Measurements from ENCODE around the gene GABARAP. TPM values are rescaled to one million over a fixed set of nuclear protein-coding genes. Genes with fewer than 3 reads are reported as not detected.

GABARAP gene
- total RNA-seq, 1 experiment from 2014 or later = 226 TPM

DNA sequence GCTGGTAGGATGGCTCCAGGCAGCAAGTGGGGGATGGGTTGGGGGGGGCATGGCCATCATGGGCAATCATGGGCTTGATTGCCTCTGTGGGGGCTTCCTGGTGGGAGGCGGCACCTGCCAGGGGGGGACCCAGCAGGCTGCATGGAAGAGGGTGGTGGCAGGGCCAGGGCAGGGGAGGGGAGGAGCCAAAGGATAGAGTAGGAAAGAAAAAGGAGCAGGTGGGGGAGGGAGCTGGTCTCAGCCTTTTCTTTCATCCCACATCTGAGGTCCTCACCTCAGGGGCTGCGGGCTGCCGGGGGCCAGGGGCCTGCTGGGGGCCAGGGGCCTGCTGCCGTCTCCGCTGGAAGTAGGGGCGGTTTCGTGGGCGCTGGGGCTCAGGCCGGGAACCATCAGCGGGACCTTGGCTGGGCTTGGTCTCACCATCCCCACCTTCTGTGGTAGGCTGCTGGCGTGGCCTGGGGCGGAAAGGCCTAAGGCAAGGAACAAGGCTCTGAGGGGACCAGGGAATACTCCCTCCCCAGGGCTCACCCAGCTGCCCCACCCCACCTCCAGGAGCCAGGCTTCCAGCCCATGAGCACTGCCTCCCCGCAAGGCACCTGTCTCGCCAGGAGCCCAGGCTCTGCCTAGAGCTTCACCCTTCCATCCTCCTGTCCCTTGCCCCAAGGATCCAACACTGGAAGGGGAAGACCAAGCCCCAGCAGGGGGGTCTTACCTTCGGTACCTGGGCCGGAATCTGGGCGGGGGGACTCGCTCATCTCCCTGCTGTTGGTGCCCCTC is 47.2 kb upstream of the GABARAP start:
- BruUV-seq (replicated peaks) = no TSS peak
- Mint-ChIP-seq H3K27me3 (ENCODE audit: insufficient read depth, unreplicated experiment) (peaks cover 22% of the 10 kb centered on the region), H3K36me3 (ENCODE audit: insufficient read depth, unreplicated experiment) (no peaks in the 10 kb centered on the region), H3K4me3 (ENCODE audit: unreplicated experiment) (no peak overlapping the region), H3K4me1 (ENCODE audit: insufficient read depth, unreplicated experiment) (peaks cover 11% of the 10 kb centered on the region), H3K9me3 (ENCODE audit: unreplicated experiment) (no peaks in the 10 kb centered on the region), H3K27ac (ENCODE audit: low read depth, unreplicated experiment) (no peak overlapping the region)
- ChIA-PET POLR2A (no interaction called here), CTCF (interaction anchor here (0.7 kb wide), 1 partner anchor 9 kb away, joined by 3 read pairs; no protein-coding TSS in a partner anchor)
- intact Hi-C loops (cut with micrococcal nuclease) = no loop called here
- TF ChIP-seq, protein P1, sequence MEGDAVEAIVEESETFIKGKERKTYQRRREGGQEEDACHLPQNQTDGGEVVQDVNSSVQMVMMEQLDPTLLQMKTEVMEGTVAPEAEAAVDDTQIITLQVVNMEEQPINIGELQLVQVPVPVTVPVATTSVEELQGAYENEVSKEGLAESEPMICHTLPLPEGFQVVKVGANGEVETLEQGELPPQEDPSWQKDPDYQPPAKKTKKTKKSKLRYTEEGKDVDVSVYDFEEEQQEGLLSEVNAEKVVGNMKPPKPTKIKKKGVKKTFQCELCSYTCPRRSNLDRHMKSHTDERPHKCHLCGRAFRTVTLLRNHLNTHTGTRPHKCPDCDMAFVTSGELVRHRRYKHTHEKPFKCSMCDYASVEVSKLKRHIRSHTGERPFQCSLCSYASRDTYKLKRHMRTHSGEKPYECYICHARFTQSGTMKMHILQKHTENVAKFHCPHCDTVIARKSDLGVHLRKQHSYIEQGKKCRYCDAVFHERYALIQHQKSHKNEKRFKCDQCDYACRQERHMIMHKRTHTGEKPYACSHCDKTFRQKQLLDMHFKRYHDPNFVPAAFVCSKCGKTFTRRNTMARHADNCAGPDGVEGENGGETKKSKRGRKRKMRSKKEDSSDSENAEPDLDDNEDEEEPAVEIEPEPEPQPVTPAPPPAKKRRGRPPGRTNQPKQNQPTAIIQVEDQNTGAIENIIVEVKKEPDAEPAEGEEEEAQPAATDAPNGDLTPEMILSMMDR (IDR thresholded peaks at IDR 0.05; ENCODE audit: unreplicated experiment) = no peak
- DNase-seq (ENCODE audit: unreplicated experiment) = no peak

DNA sequence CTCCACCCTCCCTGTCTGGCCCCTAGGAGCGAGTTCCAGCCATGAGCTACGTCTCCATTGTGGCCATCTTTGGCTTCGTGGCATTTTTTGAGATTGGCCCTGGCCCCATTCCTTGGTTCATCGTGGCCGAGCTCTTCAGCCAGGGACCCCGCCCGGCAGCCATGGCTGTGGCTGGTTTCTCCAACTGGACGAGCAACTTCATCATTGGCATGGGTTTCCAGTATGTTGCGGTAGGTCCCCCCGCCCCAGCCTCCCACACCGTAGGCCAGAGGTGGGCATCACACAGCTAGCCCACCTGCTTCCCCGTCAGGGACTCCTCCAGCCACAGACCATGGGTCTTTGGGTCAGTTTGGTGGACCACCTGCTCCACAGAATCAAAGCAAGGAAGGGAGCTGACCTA is 43.4 kb upstream of the GABARAP start:
- H3K36me3 Mint-ChIP-seq (ENCODE audit: insufficient read depth, unreplicated experiment) = no peaks in the 10 kb centered on the region
- H3K9me3 Mint-ChIP-seq (ENCODE audit: unreplicated experiment) = no peaks in the 10 kb centered on the region
- no peaks in the 10 kb centered on the region for H3K4me1 Mint-ChIP-seq (ENCODE audit: insufficient read depth, unreplicated experiment)
- no peak for DNase-seq (ENCODE audit: unreplicated experiment)
- CTCF ChIA-PET = interaction anchor here (0.7 to 2.9 kb wide), 2 partner anchors 11 to 15 kb away, joined by 3 to 15 read pairs; no protein-coding TSS in a partner anchor
- intact Hi-C loops (cut with micrococcal nuclease) = no loop called here
- H3K4me3 Mint-ChIP-seq (ENCODE audit: unreplicated experiment) = no peak overlapping the region
- BruUV-seq (replicated peaks) = no TSS peak
- POLR2A ChIA-PET = interaction anchor here (0.5 to 1.3 kb wide), 3 partner anchors 10 to 66 kb away, joined by 3 to 4 read pairs (median 3); no protein-coding TSS in a partner anchor
- TF ChIP-seq, protein P1 (IDR thresholded peaks at IDR 0.05; ENCODE audit: unreplicated experiment) = no peak
- H3K27me3 Mint-ChIP-seq (ENCODE audit: insufficient read depth, unreplicated experiment) = peaks cover 22% of the 10 kb centered on the region
- H3K27ac Mint-ChIP-seq (ENCODE audit: low read depth, unreplicated experiment) = no peak overlapping the region

DNA sequence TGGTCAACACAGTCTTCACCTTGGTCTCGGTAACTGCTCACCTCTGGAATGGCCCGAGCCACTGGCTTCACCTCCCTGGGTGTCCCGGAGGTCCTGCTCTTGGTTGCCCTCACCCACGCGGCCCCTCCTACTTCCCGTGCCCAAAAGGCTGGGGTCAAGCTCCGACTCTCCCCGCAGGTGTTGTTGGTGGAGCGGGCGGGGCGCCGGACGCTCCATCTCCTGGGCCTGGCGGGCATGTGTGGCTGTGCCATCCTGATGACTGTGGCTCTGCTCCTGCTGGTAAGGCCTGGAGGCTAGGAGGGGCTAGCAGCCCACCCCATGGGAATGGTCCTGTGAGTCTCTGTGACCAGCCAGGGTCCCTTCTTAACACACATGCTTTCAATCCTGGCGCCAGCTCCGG is 42.7 kb upstream of the GABARAP start:
- no peak for DNase-seq (ENCODE audit: unreplicated experiment)
- Mint-ChIP-seq H3K4me1 (ENCODE audit: insufficient read depth, unreplicated experiment) (peaks cover 6% of the 10 kb centered on the region), H3K36me3 (ENCODE audit: insufficient read depth, unreplicated experiment) (no peaks in the 10 kb centered on the region), H3K27ac (ENCODE audit: low read depth, unreplicated experiment) (no peak overlapping the region), H3K9me3 (ENCODE audit: unreplicated experiment) (no peaks in the 10 kb centered on the region), H3K4me3 (ENCODE audit: unreplicated experiment) (no peak overlapping the region), H3K27me3 (ENCODE audit: insufficient read depth, unreplicated experiment) (peaks cover 22% of the 10 kb centered on the region)
- intact Hi-C loops (cut with micrococcal nuclease) = no loop called here
- ChIA-PET CTCF (interaction anchor here (2.9 kb wide), 1 partner anchor 11 kb away, joined by 15 read pairs; no protein-coding TSS in a partner anchor), POLR2A (interaction anchor here (1.1 to 1.3 kb wide), 2 partner anchors 11 to 18 kb away, joined by 3 to 4 read pairs; no protein-coding TSS in a partner anchor)
- TF ChIP-seq, protein P1 (IDR thresholded peaks at IDR 0.05; ENCODE audit: unreplicated experiment) = no peak
- no TSS peak for BruUV-seq (replicated peaks)

GRCh38 chr17:7283471-7284216 is 41.4 kb upstream of the GABARAP start:
- Mint-ChIP-seq H3K36me3 (ENCODE audit: insufficient read depth, unreplicated experiment) (no peaks in the 10 kb centered on the region), H3K27ac (ENCODE audit: low read depth, unreplicated experiment) (no peak overlapping the region), H3K27me3 (ENCODE audit: insufficient read depth, unreplicated experiment) (peaks cover 20% of the 10 kb centered on the region), H3K4me3 (ENCODE audit: unreplicated experiment) (no peak overlapping the region), H3K9me3 (ENCODE audit: unreplicated experiment) (no peaks in the 10 kb centered on the region), H3K4me1 (ENCODE audit: insufficient read depth, unreplicated experiment) (peaks cover 6% of the 10 kb centered on the region)
- no TSS peak for BruUV-seq (replicated peaks)
- ChIA-PET CTCF (interaction anchor here (2.9 to 5.2 kb wide), 2 partner anchors 13 kb away, joined by 15 to 65 read pairs; no protein-coding TSS in a partner anchor), POLR2A (interaction anchor here (1.2 kb wide), 1 partner anchor 9 kb away, joined by 4 read pairs; no protein-coding TSS in a partner anchor)
- TF ChIP-seq, protein P1 (IDR thresholded peaks at IDR 0.05; ENCODE audit: unreplicated experiment) = no peak
- DNase-seq (ENCODE audit: unreplicated experiment) = no peak
- intact Hi-C loops (cut with micrococcal nuclease) = no loop called here
